Thoracic aorta (tissue), 2 donors: Measurements from ENCODE around the gene RPL28. TPM values are rescaled to one million over a fixed set of nuclear protein-coding genes. Genes with fewer than 3 reads are reported as not detected.

Experiments used
- ATAC-seq: fragments of 150-250 bp; one replicate; pipeline ENCODE4 v1.8.0; 2017; ENCODE audit warnings: low read depth; ENCODE audit not compliant: insufficient number of reproducible peaks, low FRiP score
- DNase-seq: peaks from one replicate; pipeline ENCODE4 v3.0.0-alpha.2; 2020; ENCODE audit warnings: low spot score
- H3K27ac ChIP-seq, 2 donors: fragments of 200-600 bp; sonication (generic); 1 replicate in 1 of 2; 2 replicates in 1 of 2; pipeline ENCODE4 v1.5.1; 2016; ENCODE audit warnings: mild to moderate bottlenecking in 2 of 2, moderate library complexity in 2 of 2
- H3K27me3 ChIP-seq: fragments of 200-600 bp; sonication (generic); replicated peaks from 2 replicates; pipeline ENCODE4 v1.6.0; 2016; ENCODE audit warnings: mild to moderate bottlenecking; ENCODE audit not compliant: insufficient read depth
- H3K36me3 ChIP-seq: fragments of 200-600 bp; sonication (generic); one replicate; pipeline ENCODE4 v1.5.1; 2016
- H3K4me1 ChIP-seq, 2 donors: fragments of 200-600 bp; sonication (generic); 1 replicate in 1 of 2; 2 replicates in 1 of 2; pipeline versions ENCODE4 v1.5.1 to v1.6.0; 2016; ENCODE audit warnings: low read depth in 2 of 2, mild to moderate bottlenecking in 1 of 2; ENCODE audit not compliant: control insufficient read depth in 1 of 2
- H3K4me3 ChIP-seq: fragments of 200-600 bp; sonication (generic); 2 replicates; pipeline ENCODE4 v1.5.1; 2016; ENCODE audit warnings: mild to moderate bottlenecking
- H3K9me3 ChIP-seq: fragments of 200-600 bp; sonication (generic); 2 replicates; pipeline ENCODE4 v1.5.1; 2016
- total RNA-seq, 2 donors: library from RNA; depleted of rRNA; stranded (reverse); fragments of >200 nt; gene quantifications; one replicate each; pipeline versions ENCODE4 v1.1.0 to v1.2.3, GENCODE V29; 2016
- TF ChIP-seq, protein P1 (sequence below): fragments of 200-600 bp; sonication (generic); IDR thresholded peaks from one replicate; pipeline ENCODE4 v1.5.1; 2019; ENCODE audit warnings: antibody characterized with exemption

The RPL28 gene
- total RNA-seq, 2 donors from 2014 or later, result 175 to 274 TPM

GRCh38 chr19:55389386-55390317, 3.9 kb downstream of the RPL28 start:
- Histone ChIP-seq H3K36me3 (peaks cover 9% of the 10 kb centered on the region), H3K9me3 (no peaks in the 10 kb centered on the region), H3K27ac (no peak overlapping the region), H3K27me3 (no peaks in the 10 kb centered on the region), H3K4me1 (peaks cover 22 to 42% of the 10 kb centered on the region in 2 donors), H3K4me3 (no peak overlapping the region)
- TF ChIP-seq, protein P1, sequence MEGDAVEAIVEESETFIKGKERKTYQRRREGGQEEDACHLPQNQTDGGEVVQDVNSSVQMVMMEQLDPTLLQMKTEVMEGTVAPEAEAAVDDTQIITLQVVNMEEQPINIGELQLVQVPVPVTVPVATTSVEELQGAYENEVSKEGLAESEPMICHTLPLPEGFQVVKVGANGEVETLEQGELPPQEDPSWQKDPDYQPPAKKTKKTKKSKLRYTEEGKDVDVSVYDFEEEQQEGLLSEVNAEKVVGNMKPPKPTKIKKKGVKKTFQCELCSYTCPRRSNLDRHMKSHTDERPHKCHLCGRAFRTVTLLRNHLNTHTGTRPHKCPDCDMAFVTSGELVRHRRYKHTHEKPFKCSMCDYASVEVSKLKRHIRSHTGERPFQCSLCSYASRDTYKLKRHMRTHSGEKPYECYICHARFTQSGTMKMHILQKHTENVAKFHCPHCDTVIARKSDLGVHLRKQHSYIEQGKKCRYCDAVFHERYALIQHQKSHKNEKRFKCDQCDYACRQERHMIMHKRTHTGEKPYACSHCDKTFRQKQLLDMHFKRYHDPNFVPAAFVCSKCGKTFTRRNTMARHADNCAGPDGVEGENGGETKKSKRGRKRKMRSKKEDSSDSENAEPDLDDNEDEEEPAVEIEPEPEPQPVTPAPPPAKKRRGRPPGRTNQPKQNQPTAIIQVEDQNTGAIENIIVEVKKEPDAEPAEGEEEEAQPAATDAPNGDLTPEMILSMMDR, result no peak
- DNase-seq (no peak), ATAC-seq (no peak)

DNA sequence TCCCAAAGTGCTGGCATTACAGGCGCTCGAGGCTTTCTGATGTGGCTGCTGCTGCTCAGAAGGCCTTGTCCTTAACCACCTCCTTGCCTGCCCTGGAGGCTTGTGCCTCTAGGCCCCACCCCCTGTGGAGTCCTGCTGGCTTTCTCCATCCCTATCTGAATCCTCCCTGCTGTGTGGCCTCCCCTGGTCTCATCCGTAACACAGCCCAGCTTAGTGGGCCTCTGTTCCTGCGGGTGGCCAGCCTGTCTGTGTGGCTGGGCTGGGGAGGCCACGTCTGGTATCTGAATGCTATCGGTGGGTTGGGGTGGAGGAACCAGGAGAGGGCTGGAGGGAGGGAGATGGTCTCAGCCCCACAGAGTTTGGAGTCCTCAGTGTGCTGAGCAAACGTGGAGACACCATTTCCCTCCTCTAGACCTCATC, 4.7 kb downstream of the RPL28 start:
- H3K27ac ChIP-seq, result no peak overlapping the region
- H3K4me1 ChIP-seq, result peaks cover 18 to 37% of the 10 kb centered on the region in 2 donors
- DNase-seq (no peak), ATAC-seq (no peak)
- H3K4me3 ChIP-seq, result no peak overlapping the region
- TF ChIP-seq, protein P1, result no peak
- H3K36me3 ChIP-seq, result peaks cover 9% of the 10 kb centered on the region
- no peaks in the 10 kb centered on the region for H3K27me3 ChIP-seq
- no peaks in the 10 kb centered on the region for H3K9me3 ChIP-seq

DNA sequence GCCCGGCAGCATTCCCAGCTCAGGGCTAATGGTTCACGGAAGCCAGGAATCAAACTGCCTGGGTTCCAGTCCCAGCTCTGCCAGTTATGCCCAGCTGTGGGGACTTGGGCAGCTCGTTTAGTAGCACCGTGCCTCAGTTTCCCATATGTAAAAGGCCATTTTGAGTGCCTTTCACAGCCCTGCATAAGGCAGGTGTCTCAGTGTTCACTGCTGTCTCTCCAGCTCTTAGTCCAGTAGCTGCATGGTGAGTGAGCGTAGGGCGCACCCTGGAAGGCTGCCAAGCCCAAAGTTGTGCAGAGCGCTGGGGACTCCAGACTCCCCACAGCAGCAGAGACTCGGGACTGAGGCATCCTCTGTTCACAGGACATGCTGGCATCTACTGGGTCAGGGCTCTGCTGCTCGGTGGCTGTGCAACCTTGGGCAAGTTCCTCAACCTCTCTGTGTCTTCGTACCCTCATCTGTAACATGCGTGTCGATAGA, 5.5 kb downstream of the RPL28 start:
- Histone ChIP-seq H3K36me3 (peaks cover 9% of the 10 kb centered on the region), H3K9me3 (no peaks in the 10 kb centered on the region), H3K4me3 (no peak overlapping the region), H3K4me1 (peaks cover 18 to 36% of the 10 kb centered on the region in 2 donors), H3K27ac (no peak overlapping the region), H3K27me3 (no peaks in the 10 kb centered on the region)
- DNase-seq (no peak), ATAC-seq (no peak)
- TF ChIP-seq, protein P1, result no peak

GRCh38 chr19:55391702-55392615, 6.2 kb downstream of the RPL28 start:
- H3K27ac ChIP-seq, result no peak overlapping the region

More at GRCh38 chr19:55391702-55392615, 6.2 kb downstream of the RPL28 start:
- no peak for DNase-seq
- peaks cover 13 to 29% of the 10 kb centered on the region in 2 donors for H3K4me1 ChIP-seq
- no peaks in the 10 kb centered on the region for H3K27me3 ChIP-seq
- no peaks in the 10 kb centered on the region for H3K9me3 ChIP-seq
- H3K36me3 ChIP-seq, result peaks cover 9% of the 10 kb centered on the region
- ATAC-seq, result no peak
- H3K4me3 ChIP-seq, result no peak overlapping the region
- TF ChIP-seq, protein P1, result no peak
